ENCODE results near the gene ZNF440.
A peak's percentile ranks its signal among the peaks of the same experiment; 100 is the strongest.
"Not testable (repeated sequence)": the region's sequence is repeated elsewhere in the genome, so short reads cannot be mapped to it uniquely, and the experiment has no call there.

Gene ZNF440

GRCh38 chr19:11787536-11787935 is 26.5 kb upstream of the ZNF440 start:
- H3K9me3 ChIP-seq (ENCODE audit: control insufficient read depth in 2 of 2, low read length in 2 of 2): peaks cover under 1 to 19% of the 10 kb centered on the region in 2 donors
- H3K27ac ChIP-seq (ENCODE audit: low read length): no peak overlapping the region
- H3K4me3 ChIP-seq (ENCODE audit: low read length in 2 of 2): no peak overlapping the region
- no peaks in the 10 kb centered on the region for H3K27me3 ChIP-seq (ENCODE audit: control insufficient read depth in 1 of 2, insufficient read depth in 2 of 2, low read length in 2 of 2)
- H3K4me1 ChIP-seq (ENCODE audit: control insufficient read depth, insufficient read depth, low read length): no peaks in the 10 kb centered on the region
- no peak overlapping the region for H3K9ac ChIP-seq (ENCODE audit: low read length in 2 of 2)
- peaks cover 0 to 9% of the 10 kb centered on the region in 2 donors for H3K36me3 ChIP-seq (ENCODE audit: control insufficient read depth in 2 of 2, insufficient read depth in 2 of 2, low read length in 2 of 2)

DNA sequence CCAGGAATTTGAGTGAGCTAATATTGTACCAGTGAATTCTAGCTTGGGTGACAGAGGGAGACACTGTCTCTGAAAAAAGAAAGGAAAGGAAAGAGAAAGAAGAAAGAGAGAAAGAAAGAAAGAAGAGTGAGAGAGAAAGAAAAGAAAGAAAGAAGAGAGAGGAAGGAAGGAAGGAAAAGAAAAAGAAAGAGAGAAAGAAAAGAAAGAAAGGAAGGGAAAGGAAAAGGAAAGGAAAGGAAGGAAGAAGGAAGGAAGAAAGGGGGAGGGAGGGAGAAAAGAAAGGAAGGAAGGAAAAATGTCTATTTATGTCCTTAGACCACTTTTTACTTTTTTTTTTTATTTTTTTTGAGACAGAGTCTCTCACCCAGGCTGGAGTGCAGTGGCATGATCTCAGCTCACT is 21.1 kb upstream of the ZNF440 start:
- H3K9me3 ChIP-seq (ENCODE audit: control insufficient read depth in 2 of 2, low read length in 2 of 2): peaks cover 0 to 7% of the 10 kb centered on the region in 2 donors
- no peaks in the 10 kb centered on the region for H3K36me3 ChIP-seq (ENCODE audit: control insufficient read depth in 2 of 2, insufficient read depth in 2 of 2, low read length in 2 of 2)
- no peak overlapping the region for H3K27ac ChIP-seq (ENCODE audit: low read length)
- no peaks in the 10 kb centered on the region for H3K27me3 ChIP-seq (ENCODE audit: control insufficient read depth in 1 of 2, insufficient read depth in 2 of 2, low read length in 2 of 2)
- H3K4me1 ChIP-seq (ENCODE audit: control insufficient read depth, insufficient read depth, low read length): peaks cover 8% of the 10 kb centered on the region
- no peak overlapping the region for H3K9ac ChIP-seq (ENCODE audit: low read length in 2 of 2)
- no peak overlapping the region for H3K4me3 ChIP-seq (ENCODE audit: low read length in 2 of 2)

- Histone ChIP-seq H3K4me1 (ENCODE audit: control insufficient read depth, insufficient read depth, low read length) (peaks cover 17% of the 10 kb centered on the region), H3K27me3 (ENCODE audit: control insufficient read depth in 1 of 2, insufficient read depth in 2 of 2, low read length in 2 of 2) (no peaks in the 10 kb centered on the region), H3K9ac (ENCODE audit: low read length in 2 of 2) (no peak overlapping the region), H3K36me3 (ENCODE audit: control insufficient read depth in 2 of 2, insufficient read depth in 2 of 2, low read length in 2 of 2) (no peaks in the 10 kb centered on the region), H3K4me3 (ENCODE audit: low read length in 2 of 2) (peak overlapping the region; percentile 87 to 92), H3K9me3 (ENCODE audit: control insufficient read depth in 2 of 2, low read length in 2 of 2) (no peaks in the 10 kb centered on the region), H3K27ac (ENCODE audit: low read length) (no peak overlapping the region)
These were observed 16.6 kb upstream of the ZNF440 start for GRCh38 chr19:11797491-11797890.

- H3K9me3 ChIP-seq (ENCODE audit: control insufficient read depth in 2 of 2, low read length in 2 of 2): no peaks in the 10 kb centered on the region
- peak within 1 kb of the TSS; percentile 80 to 88 for H3K9ac ChIP-seq (ENCODE audit: low read length in 2 of 2)
- H3K27ac ChIP-seq (ENCODE audit: low read length): peak within 1 kb of the TSS; percentile 75
- no peaks in the 10 kb centered on the region for H3K27me3 ChIP-seq (ENCODE audit: control insufficient read depth in 1 of 2, insufficient read depth in 2 of 2, low read length in 2 of 2)
- H3K36me3 ChIP-seq (ENCODE audit: control insufficient read depth in 2 of 2, insufficient read depth in 2 of 2, low read length in 2 of 2): no peaks in the 10 kb centered on the region
- peak within 1 kb of the TSS; percentile 87 to 92 for H3K4me3 ChIP-seq (ENCODE audit: low read length in 2 of 2)
- H3K4me1 ChIP-seq (ENCODE audit: control insufficient read depth, insufficient read depth, low read length): peaks cover 17% of the 10 kb centered on the region
These were observed 15.4 kb upstream of the ZNF440 start, which contains the start of gene ZNF491 for GRCh38 chr19:11798391-11799330. ZNF491 (plus strand) TSS chr19:11798523; CDS start chr19:11805954, 7,431 bp downstream.

DNA sequence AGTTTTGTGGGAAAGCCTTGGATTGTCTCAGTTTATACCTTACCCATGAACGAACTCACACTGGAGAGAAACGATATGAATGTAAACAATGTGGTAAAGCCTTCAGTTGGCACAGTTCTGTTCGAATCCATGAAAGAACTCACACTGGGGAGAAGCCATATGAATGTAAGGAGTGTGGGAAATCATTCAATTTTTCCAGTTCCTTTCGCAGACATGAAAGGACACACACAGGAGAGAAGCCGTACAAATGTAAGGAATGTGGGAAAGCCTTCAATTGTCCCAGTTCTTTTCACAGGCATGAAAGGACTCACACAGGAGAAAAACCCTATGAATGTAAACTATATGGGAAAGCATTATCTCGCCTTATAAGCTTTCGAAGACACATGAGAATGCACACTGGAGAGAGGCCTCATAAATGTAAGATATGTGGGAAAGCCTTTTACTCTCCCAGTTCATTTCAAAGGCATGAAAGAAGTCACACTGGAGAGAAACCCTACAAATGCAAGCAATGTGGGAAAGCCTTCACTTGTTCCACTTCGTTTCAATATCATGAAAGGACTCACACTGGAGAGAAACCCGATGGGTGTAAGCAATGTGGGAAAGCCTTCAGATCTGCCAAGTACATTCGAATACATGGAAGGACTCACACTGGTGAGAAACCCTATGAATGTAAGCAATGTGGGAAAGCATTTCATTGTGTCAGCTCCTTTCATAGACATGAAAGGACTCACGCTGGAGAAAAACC is 7.5 kb upstream of the ZNF440 start:
- H3K36me3 ChIP-seq (ENCODE audit: control insufficient read depth in 2 of 2, insufficient read depth in 2 of 2, low read length in 2 of 2): peaks cover 11 to 15% of the 10 kb centered on the region in 2 donors
- peaks cover 14 to 18% of the 10 kb centered on the region in 2 donors for H3K9me3 ChIP-seq (ENCODE audit: control insufficient read depth in 2 of 2, low read length in 2 of 2)
- H3K27me3 ChIP-seq (ENCODE audit: control insufficient read depth in 1 of 2, insufficient read depth in 2 of 2, low read length in 2 of 2): no peaks in the 10 kb centered on the region
- H3K4me3 ChIP-seq (ENCODE audit: low read length in 2 of 2): no peak overlapping the region
- H3K9ac ChIP-seq (ENCODE audit: low read length in 2 of 2): no peak overlapping the region
- H3K27ac ChIP-seq (ENCODE audit: low read length): no peak overlapping the region
- H3K4me1 ChIP-seq (ENCODE audit: control insufficient read depth, insufficient read depth, low read length): no peaks in the 10 kb centered on the region

- Histone ChIP-seq H3K36me3 (ENCODE audit: control insufficient read depth in 2 of 2, insufficient read depth in 2 of 2, low read length in 2 of 2) (peaks cover 11 to 15% of the 10 kb centered on the region in 2 donors), H3K27ac (ENCODE audit: low read length) (no peak overlapping the region), H3K27me3 (ENCODE audit: control insufficient read depth in 1 of 2, insufficient read depth in 2 of 2, low read length in 2 of 2) (no peaks in the 10 kb centered on the region), H3K9ac (ENCODE audit: low read length in 2 of 2) (no peak overlapping the region), H3K4me1 (ENCODE audit: control insufficient read depth, insufficient read depth, low read length) (no peaks in the 10 kb centered on the region), H3K4me3 (ENCODE audit: low read length in 2 of 2) (no peak overlapping the region), H3K9me3 (ENCODE audit: control insufficient read depth in 2 of 2, low read length in 2 of 2) (peaks cover 14 to 18% of the 10 kb centered on the region in 2 donors)
These were observed 7.0 kb upstream of the ZNF440 start for GRCh38 chr19:11807099-11807380.

- no peaks in the 10 kb centered on the region for H3K9me3 ChIP-seq (ENCODE audit: control insufficient read depth in 2 of 2, low read length in 2 of 2)
- peak overlapping the region; percentile 69 to 98 for H3K4me3 ChIP-seq (ENCODE audit: low read length in 2 of 2)
- H3K9ac ChIP-seq (ENCODE audit: low read length in 2 of 2): peak overlapping the region; percentile 2 to 47
- peaks cover 10% of the 10 kb centered on the region for H3K4me1 ChIP-seq (ENCODE audit: control insufficient read depth, insufficient read depth, low read length)
- no peaks in the 10 kb centered on the region for H3K36me3 ChIP-seq (ENCODE audit: control insufficient read depth in 2 of 2, insufficient read depth in 2 of 2, low read length in 2 of 2)
- H3K27ac ChIP-seq (ENCODE audit: low read length): peak overlapping the region; percentile 87
- H3K27me3 ChIP-seq (ENCODE audit: control insufficient read depth in 1 of 2, insufficient read depth in 2 of 2, low read length in 2 of 2): no peaks in the 10 kb centered on the region
These were observed 407 bp upstream of the ZNF440 start for GRCh38 chr19:11813703-11814028.

DNA sequence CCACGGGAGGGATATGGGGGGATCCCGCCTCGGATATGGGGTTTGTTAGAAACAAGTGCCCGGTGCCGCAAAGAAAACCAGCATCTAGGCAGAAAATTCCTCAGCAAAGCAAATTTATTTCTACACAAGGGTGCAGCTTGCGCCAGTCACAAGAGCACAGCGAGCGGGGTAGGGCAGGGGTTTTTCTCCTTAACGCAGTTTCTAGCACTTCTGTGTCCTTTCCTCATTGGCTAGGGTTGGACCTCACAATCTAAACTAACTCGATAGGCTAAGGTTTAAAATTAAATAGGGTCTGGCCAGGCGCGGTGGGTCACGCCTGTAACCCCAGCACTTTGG is 595 bp downstream of the ZNF440 start:
- peak overlapping the region; percentile 84 to 95 for H3K9ac ChIP-seq (ENCODE audit: low read length in 2 of 2)
- H3K36me3 ChIP-seq (ENCODE audit: control insufficient read depth in 2 of 2, insufficient read depth in 2 of 2, low read length in 2 of 2): no peaks in the 10 kb centered on the region

GRCh38 chr19:11821474-11822109 is 7.5 kb downstream of the ZNF440 start:
- Histone ChIP-seq H3K36me3 (ENCODE audit: control insufficient read depth in 2 of 2, insufficient read depth in 2 of 2, low read length in 2 of 2) (peaks cover 0 to 3% of the 10 kb centered on the region in 2 donors), H3K27me3 (ENCODE audit: control insufficient read depth in 1 of 2, insufficient read depth in 2 of 2, low read length in 2 of 2) (no peaks in the 10 kb centered on the region), H3K4me3 (ENCODE audit: low read length in 2 of 2) (no peak overlapping the region), H3K9me3 (ENCODE audit: control insufficient read depth in 2 of 2, low read length in 2 of 2) (no peaks in the 10 kb centered on the region), H3K4me1 (ENCODE audit: control insufficient read depth, insufficient read depth, low read length) (no peaks in the 10 kb centered on the region), H3K27ac (ENCODE audit: low read length) (no peak overlapping the region), H3K9ac (ENCODE audit: low read length in 2 of 2) (no peak overlapping the region)

More for the DNA sequence above, 595 bp downstream of the ZNF440 start:
- Histone ChIP-seq H3K27me3 (ENCODE audit: control insufficient read depth in 1 of 2, insufficient read depth in 2 of 2, low read length in 2 of 2) (no peaks in the 10 kb centered on the region), H3K4me3 (ENCODE audit: low read length in 2 of 2) (peak overlapping the region; percentile 69 to 98), H3K9me3 (ENCODE audit: control insufficient read depth in 2 of 2, low read length in 2 of 2) (no peaks in the 10 kb centered on the region), H3K4me1 (ENCODE audit: control insufficient read depth, insufficient read depth, low read length) (peaks cover 10% of the 10 kb centered on the region), H3K27ac (ENCODE audit: low read length) (peak overlapping the region; percentile 87)

- H3K9ac ChIP-seq (ENCODE audit: low read length in 2 of 2); H3K27me3 ChIP-seq (ENCODE audit: control insufficient read depth in 1 of 2, insufficient read depth in 2 of 2, low read length in 2 of 2); H3K4me1 ChIP-seq (ENCODE audit: control insufficient read depth, insufficient read depth, low read length); H3K27ac ChIP-seq (ENCODE audit: low read length); H3K4me3 ChIP-seq (ENCODE audit: low read length in 2 of 2): not testable (repeated sequence)
- H3K9me3 ChIP-seq (ENCODE audit: control insufficient read depth in 2 of 2, low read length in 2 of 2): peaks cover 15 to 25% of the 10 kb centered on the region in 2 donors
- peaks cover 27 to 30% of the 10 kb centered on the region in 2 donors for H3K36me3 ChIP-seq (ENCODE audit: control insufficient read depth in 2 of 2, insufficient read depth in 2 of 2, low read length in 2 of 2)
These were observed 15.1 kb downstream of the ZNF440 start for GRCh38 chr19:11828957-11829876.

Measured in stomach smooth muscle (tissue), 2 donors.